Skeletal muscle tissue (tissue), 4 donors: ENCODE data around the gene GRM6. TPM values are rescaled to one million over a fixed set of nuclear protein-coding genes. Genes with fewer than 3 reads are reported as not detected.

Source experiments
- H3K27ac ChIP-seq: one replicate; pipeline ENCODE4 v1.7.0; 2013; ENCODE audit warnings: mild to moderate bottlenecking, low read depth, low read length, inconsistent platforms
- H3K27me3 ChIP-seq, 3 donors: one replicate each; pipeline ENCODE4 v1.7.0; 2013; ENCODE audit warnings: low read length in 3 of 3; ENCODE audit not compliant: control insufficient read depth in 3 of 3, insufficient read depth in 3 of 3
- H3K36me3 ChIP-seq, 3 donors: one replicate each; pipeline ENCODE4 v1.7.0; 2013; ENCODE audit warnings: low read length in 3 of 3; ENCODE audit not compliant: control insufficient read depth in 3 of 3, insufficient read depth in 3 of 3
- H3K4me1 ChIP-seq, 3 donors: one replicate each; pipeline ENCODE4 v1.7.0; 2013; ENCODE audit warnings: low read length in 3 of 3, mild to moderate bottlenecking in 3 of 3; ENCODE audit not compliant: control insufficient read depth in 3 of 3, insufficient read depth in 3 of 3
- H3K4me3 ChIP-seq, 3 donors: one replicate each; pipeline ENCODE4 v1.7.0; 2013; ENCODE audit warnings: low read length in 3 of 3
- H3K9ac ChIP-seq, 3 donors: one replicate each; pipeline ENCODE4 v1.7.0; 2013; ENCODE audit warnings: low read length in 3 of 3, mild to moderate bottlenecking in 3 of 3, moderate library complexity in 2 of 3, low read depth in 1 of 3
- H3K9me3 ChIP-seq, 3 donors: one replicate each; pipeline ENCODE4 v1.7.0; 2013; ENCODE audit warnings: low read length in 3 of 3; ENCODE audit not compliant: control insufficient read depth in 3 of 3
- total RNA-seq: library from RNA; depleted of rRNA; stranded (reverse); fragments of >200 nt; gene quantifications from one replicate; pipeline ENCODE4 v1.2.3, GENCODE V29; 2014
- donor health status: Osteomylitis.

GRM6 gene
- not detected for total RNA-seq

DNA sequence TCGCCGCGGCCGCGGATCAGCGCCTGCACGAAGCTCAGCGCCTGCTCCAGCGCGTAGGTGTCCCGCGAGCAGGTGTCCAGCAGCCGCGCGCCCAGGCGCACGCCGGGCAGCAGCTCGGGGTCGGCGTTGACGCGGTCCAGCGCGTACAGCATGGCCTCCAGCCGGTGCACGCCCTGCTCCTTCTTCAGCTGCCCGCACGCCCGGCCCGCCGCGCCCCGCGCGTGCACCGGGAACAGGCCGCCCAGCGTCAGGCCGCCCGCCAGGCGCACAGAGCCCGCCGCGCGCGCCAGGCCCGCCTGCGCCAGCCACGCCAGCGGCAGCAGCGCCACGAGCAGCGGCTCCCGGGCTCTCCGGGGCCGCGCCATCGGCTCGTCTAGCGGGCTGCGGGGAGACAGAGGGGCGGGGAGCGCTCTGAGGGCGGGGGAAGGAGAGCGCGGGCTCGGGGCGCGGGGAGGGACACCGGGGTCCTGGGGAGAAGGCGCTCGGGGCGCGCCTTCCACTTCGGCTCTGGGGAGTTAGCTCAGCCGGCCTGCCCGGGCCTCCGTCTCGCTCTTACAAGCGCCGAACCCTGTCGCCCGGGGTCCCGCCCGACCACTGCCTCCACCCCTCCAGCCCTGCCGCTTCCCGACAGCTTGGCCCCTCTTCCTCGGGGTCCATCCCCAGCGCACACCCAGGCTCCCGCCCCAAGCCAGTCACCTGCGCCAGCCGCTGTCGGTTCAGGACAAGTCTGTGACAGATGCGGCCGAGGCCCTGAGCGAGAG lies at the start of gene GRM6:
Gene GRM6 (minus strand): TSS at position 741 of the 761 bp plus-strand sequence. CDS start 376 bp downstream, at position 365.
- H3K9me3 ChIP-seq: peaks cover 0 to 3% (median 3%) of the 10 kb centered on the region in 3 donors
- H3K27ac ChIP-seq: no peak within 1 kb of the TSS
- H3K27me3 ChIP-seq: peaks cover 21 to 37% (median 27%) of the 10 kb centered on the region in 3 donors
- no peaks in the 10 kb centered on the region for H3K4me1 ChIP-seq
- H3K9ac ChIP-seq: no peak within 1 kb of the TSS
- H3K4me3 ChIP-seq: no peak within 1 kb of the TSS
- H3K36me3 ChIP-seq: no peaks in the 10 kb centered on the region

DNA sequence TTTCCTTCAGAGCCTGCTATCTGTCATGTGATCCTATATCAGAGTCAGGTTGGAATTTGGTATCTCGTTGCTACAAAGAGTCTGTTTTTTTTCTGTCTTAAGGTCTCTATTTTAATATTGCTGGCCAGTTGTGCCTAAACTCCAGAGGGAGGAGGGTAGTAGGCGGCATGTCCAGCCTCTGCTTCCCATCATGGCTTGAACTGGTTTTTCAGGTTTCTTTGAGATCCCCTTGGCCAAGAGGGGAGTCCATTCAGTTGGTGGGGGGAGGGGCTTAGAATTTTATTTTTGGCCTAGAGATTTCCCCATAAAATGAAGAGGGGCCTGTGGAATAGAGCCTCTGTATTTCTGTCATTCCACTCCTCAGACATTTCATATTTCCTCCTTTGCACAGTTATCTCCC lies 49.6 kb upstream of the GRM6 start:
- no peak overlapping the region for H3K4me3 ChIP-seq
- H3K9me3 ChIP-seq: peaks cover 0 to 6% (median 2%) of the 10 kb centered on the region in 3 donors
- no peaks in the 10 kb centered on the region for H3K4me1 ChIP-seq
- no peaks in the 10 kb centered on the region for H3K36me3 ChIP-seq
- H3K27ac ChIP-seq: no peak overlapping the region
- H3K27me3 ChIP-seq: no peaks in the 10 kb centered on the region
- no peak overlapping the region for H3K9ac ChIP-seq

DNA sequence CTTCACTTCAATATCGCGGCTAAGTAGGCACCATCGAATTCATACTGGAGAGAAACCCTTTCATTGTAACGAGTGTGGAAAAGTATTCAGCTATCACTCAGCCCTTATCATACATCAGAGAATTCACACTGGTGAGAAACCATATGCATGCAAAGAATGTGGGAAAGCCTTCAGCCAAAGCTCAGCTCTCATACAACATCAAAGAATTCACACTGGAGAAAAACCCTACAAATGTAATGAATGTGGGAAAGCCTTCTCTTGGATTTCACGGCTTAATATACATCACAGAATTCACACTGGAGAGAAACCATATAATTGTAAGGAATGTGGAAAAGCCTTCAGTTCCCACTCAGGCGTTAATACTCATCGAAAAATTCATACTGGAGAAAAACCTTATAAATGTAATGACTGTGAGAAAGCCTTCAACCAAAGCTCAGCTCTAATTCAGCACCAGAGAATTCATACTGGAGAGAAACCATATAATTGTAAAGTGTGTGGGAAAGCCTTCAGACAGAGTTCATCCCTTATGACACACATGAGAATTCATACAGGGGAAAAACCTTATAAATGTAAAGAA lies 38.0 kb upstream of the GRM6 start:
- peaks cover 59 to 65% (median 64%) of the 10 kb centered on the region in 3 donors for H3K36me3 ChIP-seq

DNA sequence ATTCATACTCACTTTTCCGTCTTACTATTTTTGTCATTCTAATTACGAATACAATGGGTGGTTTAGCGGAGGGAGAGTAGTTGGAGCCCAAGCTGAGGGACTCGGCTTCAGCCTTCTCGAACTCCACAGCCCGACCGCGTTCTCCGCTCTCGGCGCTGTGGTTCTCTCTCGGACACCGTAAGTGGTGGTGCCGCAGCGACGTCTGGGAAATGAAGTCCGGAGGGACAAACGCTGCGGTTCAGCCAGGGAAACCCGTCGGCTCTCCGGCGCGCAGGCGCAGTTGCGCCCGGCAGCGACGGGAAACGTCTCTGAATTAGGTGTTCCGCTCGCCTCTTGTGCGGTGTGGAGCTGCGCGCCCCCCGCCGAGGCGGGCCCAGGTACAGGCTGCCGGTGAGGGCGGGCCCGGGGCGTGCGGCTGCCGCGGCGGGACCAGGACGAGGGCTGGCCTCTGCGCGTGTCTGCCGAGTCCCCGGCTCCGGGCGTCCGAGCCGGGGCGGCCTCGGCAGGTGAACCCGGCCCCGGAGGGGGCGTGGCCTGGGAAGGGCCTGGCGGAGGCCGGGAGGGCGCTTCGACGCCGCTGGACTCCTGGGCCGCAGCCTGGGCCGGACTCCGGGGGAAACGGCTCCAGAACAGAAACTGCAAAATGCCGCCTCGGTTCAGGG lies 28.5 kb upstream of the GRM6 start, which contains the start of gene ZNF879:
Gene ZNF879 (plus strand): TSS at position 277 of the 662 bp plus-strand sequence. CDS start 1,201 bp downstream, outside the sequence.
- Histone ChIP-seq H3K9ac (peak within 1 kb of the TSS; percentile 79 to 90 (median 87)), H3K27me3 (no peaks in the 10 kb centered on the region), H3K4me3 (peak within 1 kb of the TSS; percentile 83 to 91 (median 86)), H3K27ac (peak within 1 kb of the TSS; percentile 71), H3K36me3 (peaks cover 29 to 37% (median 36%) of the 10 kb centered on the region in 3 donors), H3K9me3 (peaks cover 8 to 20% (median 14%) of the 10 kb centered on the region in 3 donors), H3K4me1 (peaks cover 7 to 10% (median 10%) of the 10 kb centered on the region in 3 donors)

More for the DNA sequence above, 38.0 kb upstream of the GRM6 start:
- Histone ChIP-seq H3K4me3 (peak overlapping the region in 1 of 3 donors; percentile 61), H3K4me1 (no peaks in the 10 kb centered on the region), H3K9me3 (peaks cover 46 to 84% (median 54%) of the 10 kb centered on the region in 3 donors), H3K27me3 (no peaks in the 10 kb centered on the region), H3K9ac (no peak overlapping the region), H3K27ac (no peak overlapping the region)

DNA sequence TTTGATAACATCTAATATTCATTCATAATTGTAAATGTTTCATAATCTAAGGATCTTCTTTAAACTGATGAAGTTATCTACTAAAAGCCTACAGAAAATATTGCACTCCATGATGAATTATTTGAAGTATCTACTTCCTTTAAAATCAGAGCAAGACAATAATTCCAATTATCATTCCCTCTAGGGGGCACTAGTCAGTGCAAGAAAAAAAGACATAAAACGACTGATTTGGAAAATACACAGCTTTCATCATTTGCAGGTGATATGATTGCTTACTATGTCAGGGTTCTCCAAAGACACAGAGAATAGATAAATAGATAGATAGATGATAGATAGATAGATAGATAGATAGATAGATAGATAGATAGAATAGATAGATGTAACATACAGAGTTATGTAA lies 13.5 kb upstream of the GRM6 start:
- Histone ChIP-seq H3K27me3 (no peaks in the 10 kb centered on the region), H3K27ac (no peak overlapping the region), H3K9me3 (peaks cover 4 to 13% (median 6%) of the 10 kb centered on the region in 3 donors), H3K9ac (no peak overlapping the region), H3K36me3 (no peaks in the 10 kb centered on the region), H3K4me1 (no peaks in the 10 kb centered on the region), H3K4me3 (no peak overlapping the region)

DNA sequence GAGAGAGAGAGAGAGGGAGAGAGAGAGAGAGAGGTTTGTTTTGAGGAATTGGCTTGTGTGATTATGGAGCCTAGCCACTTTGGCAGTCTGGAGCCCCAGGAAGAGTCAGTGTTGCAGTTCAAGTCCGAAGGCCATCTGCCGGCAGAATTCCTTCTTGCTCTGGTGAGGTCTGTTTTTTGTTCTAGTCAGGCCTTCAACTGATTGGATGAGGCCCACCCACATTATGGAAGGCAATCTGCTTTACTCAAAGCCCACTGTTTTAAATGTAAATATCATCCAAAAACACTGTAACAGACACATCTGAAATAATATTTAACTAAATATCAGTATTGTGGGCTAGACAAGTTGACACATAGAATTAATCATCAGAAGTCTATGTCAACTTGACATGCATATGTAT lies 11.4 kb upstream of the GRM6 start:
- no peak overlapping the region for H3K4me3 ChIP-seq
- H3K27ac ChIP-seq: no peak overlapping the region
- no peaks in the 10 kb centered on the region for H3K4me1 ChIP-seq
- peaks cover 1 to 3% (median 3%) of the 10 kb centered on the region in 3 donors for H3K9me3 ChIP-seq
- H3K27me3 ChIP-seq: no peaks in the 10 kb centered on the region
- H3K36me3 ChIP-seq: no peaks in the 10 kb centered on the region
- H3K9ac ChIP-seq: no peak overlapping the region

DNA sequence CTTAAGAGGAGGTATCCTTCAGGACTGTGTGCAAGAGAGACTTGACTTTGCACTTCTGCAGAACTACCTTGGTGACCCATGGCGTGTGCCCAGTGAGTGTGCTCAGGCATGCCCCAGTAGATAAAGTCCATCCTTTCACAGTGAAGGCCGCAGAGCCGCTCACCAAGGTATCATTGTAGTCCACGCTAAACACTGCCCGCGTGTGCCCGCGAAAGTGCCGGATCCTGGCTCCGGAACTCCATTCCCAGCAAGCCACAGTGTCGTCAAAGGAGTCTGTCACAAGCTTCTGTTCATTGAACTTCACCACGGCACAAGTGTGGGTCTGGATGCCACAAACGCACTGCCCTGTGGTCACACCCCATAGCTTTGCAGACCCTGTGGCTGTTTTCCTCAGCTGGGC lies 3.3 kb upstream of the GRM6 start:
- Histone ChIP-seq H3K36me3 (no peaks in the 10 kb centered on the region), H3K4me3 (no peak overlapping the region), H3K27ac (no peak overlapping the region), H3K9ac (no peak overlapping the region), H3K9me3 (peaks cover 0 to 3% (median 0%) of the 10 kb centered on the region in 3 donors), H3K27me3 (peaks cover 10 to 27% (median 17%) of the 10 kb centered on the region in 3 donors), H3K4me1 (no peaks in the 10 kb centered on the region)

DNA sequence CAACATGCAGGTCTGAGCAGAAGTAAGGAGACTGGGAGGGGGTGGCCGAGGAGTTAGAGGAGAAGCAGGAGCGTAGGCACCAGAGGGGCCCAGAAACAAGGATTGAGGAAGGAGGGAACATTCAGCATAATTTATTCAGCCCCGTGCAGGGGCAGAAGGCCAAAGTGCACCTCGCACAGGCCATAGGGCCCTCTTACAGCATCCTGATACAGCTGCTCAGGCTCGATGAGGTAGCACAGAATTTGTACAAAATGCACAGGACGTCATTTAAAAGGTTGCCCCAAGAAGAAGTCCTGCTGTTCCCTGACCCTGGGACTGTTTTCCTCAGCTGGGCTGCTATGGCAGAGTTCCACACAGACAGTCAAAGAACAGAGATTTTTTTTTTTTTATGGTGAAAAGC lies 2.1 kb upstream of the GRM6 start:
- Histone ChIP-seq H3K4me1 (no peaks in the 10 kb centered on the region), H3K9ac (no peak overlapping the region), H3K36me3 (no peaks in the 10 kb centered on the region), H3K4me3 (no peak overlapping the region), H3K9me3 (peaks cover 0 to 3% (median 0%) of the 10 kb centered on the region in 3 donors), H3K27ac (no peak overlapping the region), H3K27me3 (peaks cover 17 to 35% (median 22%) of the 10 kb centered on the region in 3 donors)

DNA sequence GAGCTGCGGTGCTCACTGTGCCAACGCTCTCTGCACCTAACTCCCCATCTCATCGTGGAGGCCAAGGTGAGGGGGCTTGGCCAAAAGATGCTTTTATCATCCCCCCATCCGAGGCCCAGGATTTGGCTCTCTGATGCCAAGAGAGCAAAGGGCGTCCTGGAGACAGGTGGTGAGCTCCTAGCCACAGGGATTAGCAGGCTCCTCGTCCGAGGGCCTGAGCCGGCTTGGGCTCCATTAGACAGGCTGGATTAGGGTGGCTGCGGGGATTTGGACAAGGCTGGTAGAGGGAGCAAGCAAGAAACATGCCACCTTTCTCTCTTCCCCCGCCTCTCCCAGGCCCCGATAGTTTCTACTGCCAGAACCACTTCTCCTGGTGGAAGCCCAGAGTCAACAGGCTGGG lies 1.0 kb upstream of the GRM6 start:
- no peaks in the 10 kb centered on the region for H3K36me3 ChIP-seq
- H3K27me3 ChIP-seq: peaks cover 21 to 39% (median 27%) of the 10 kb centered on the region in 3 donors

More for the DNA sequence above, 1.0 kb upstream of the GRM6 start:
- Histone ChIP-seq H3K4me1 (no peaks in the 10 kb centered on the region), H3K27ac (no peak overlapping the region), H3K4me3 (no peak overlapping the region), H3K9me3 (peaks cover 0 to 2% (median 0%) of the 10 kb centered on the region in 3 donors), H3K9ac (no peak overlapping the region)
